A549 (cell line): ENCODE results near the gene MMP25. TPM values are rescaled to one million over a fixed set of nuclear protein-coding genes. Genes with fewer than 3 reads are reported as not detected.
"Not testable (repeated sequence)": the region's sequence is repeated elsewhere in the genome, so short reads cannot be mapped to it uniquely, and the experiment has no call there.

Experiments
- ATAC-seq, 2 experiments: fragments of 200-7000 bp in 1 of 2; fragments of >200 bp in 1 of 2; cut with Nextera tagmentation in 1 of 2; cut with Tn5 transposase in 1 of 2; 3 replicates each; pipeline versions ENCODE4 v1.8.0 to v1.9.1; 2018 to 2020; ENCODE audit warnings: mild to moderate bottlenecking in 1 of 2, moderate library complexity in 1 of 2
- CTCF ChIA-PET: fragments of 300-600 bp; sonication (Branson Sonifier 250); formaldehyde crosslinking; extraction: SDS; loops from one replicate; lab custom pipeline; 2021; ENCODE audit warnings: antibody characterized with exemption, inconsistent platforms; lab: Yijun Ruan, JAX
- POLR2A ChIA-PET: fragments of 350-600 bp; formaldehyde crosslinking; extraction: SDS; loops from one replicate; lab custom pipeline; 2021; ENCODE audit warnings: antibody characterized with exemption, inconsistent platforms; lab: Yijun Ruan, JAX
- DNase-seq, 2 experiments: peaks; one replicate each; pipeline versions ENCODE4 v3.0.0 to v3.0.0-alpha.2; 2011 to 2016; ENCODE audit warnings: low read depth in 1 of 2, low spot score in 1 of 2
- FAIRE-seq: peaks from 2 replicates; lab custom pipeline; 2011; peaks lifted over from hg19 to GRCh38; lab: Jason Lieb, UNC
- H3K27ac ChIP-seq, 2 experiments: fragments of >200 bp; sonication (Bioruptor Twin); formaldehyde crosslinking; 3 replicates each; pipeline ENCODE4 v1.5.1; 2016 to 2017
- H3K4me1 ChIP-seq: fragments of >200 bp; sonication (Bioruptor Twin); formaldehyde crosslinking; 3 replicates; pipeline ENCODE4 v1.6.1; 2016
- H3K4me2 ChIP-seq: fragments of >200 bp; sonication (Bioruptor Twin); formaldehyde crosslinking; 3 replicates; pipeline ENCODE4 v1.6.1; 2016
- H3K4me3 ChIP-seq: fragments of >200 bp; sonication (Bioruptor Twin); formaldehyde crosslinking; 3 replicates; pipeline ENCODE4 v1.5.1; 2016
- H3K9me3 ChIP-seq: fragments of >200 bp; sonication (Bioruptor Twin); formaldehyde crosslinking; 3 replicates; pipeline ENCODE4 v1.6.1; 2016
- CBX2 ChIP-seq: fragments of 200-600 bp; sonication (generic); IDR thresholded peaks from 2 replicates; pipeline ENCODE4 v1.6.1; 2016; ENCODE audit warnings: low read depth, mild to moderate bottlenecking, borderline replicate concordance
- CHD2 ChIP-seq: fragments of 150-350 bp; IDR thresholded peaks from 2 replicates; pipeline ENCODE4 v1.6.1; 2014; ENCODE audit warnings: low read length; ENCODE audit not compliant: partially characterized antibody
- CHD4 ChIP-seq: fragments of 200-600 bp; sonication (generic); IDR thresholded peaks from 2 replicates; pipeline ENCODE4 v1.6.1; 2016; ENCODE audit warnings: antibody characterized with exemption, mild to moderate bottlenecking, borderline replicate concordance
- EHF ChIP-seq: fragments of 250-450 bp; sonication (Bioruptor Pico); IDR thresholded peaks from 2 replicates; pipeline ENCODE4 v1.5.0; 2020; ENCODE audit warnings: mild to moderate bottlenecking
- ESRRA ChIP-seq: fragments of 150-350 bp; IDR thresholded peaks from 2 replicates; pipeline ENCODE4 v1.6.1; 2014; ENCODE audit warnings: mild to moderate bottlenecking, low read length, borderline replicate concordance
- FOSB ChIP-seq: fragments of 250-450 bp; sonication (Bioruptor Pico); IDR thresholded peaks from 2 replicates; pipeline ENCODE4 v1.5.0; 2020; ENCODE audit warnings: mild to moderate bottlenecking, moderate library complexity
- FOSL2 ChIP-seq, 2 experiments: fragments of 450-650 bp in 1 of 2; fragments of >200 bp in 1 of 2; sonication (Bioruptor Twin) in 1 of 2; formaldehyde crosslinking; IDR thresholded peaks; 2 replicates each; pipeline versions ENCODE4 v1.5.0 to v1.6.1; 2016 to 2020; ENCODE audit warnings: mild to moderate bottlenecking in 1 of 2, moderate library complexity in 1 of 2
- KDM1A ChIP-seq: fragments of 200-600 bp; sonication (generic); IDR thresholded peaks from 2 replicates; pipeline ENCODE4 v1.6.1; 2016; ENCODE audit warnings: low read depth, mild to moderate bottlenecking
- KDM5A ChIP-seq: fragments of 200-600 bp; sonication (generic); IDR thresholded peaks from 2 replicates; pipeline ENCODE4 v1.6.1; 2016; ENCODE audit warnings: antibody characterized with exemption, mild to moderate bottlenecking
- MAFK ChIP-seq: fragments of 450-650 bp; IDR thresholded peaks from 2 replicates; pipeline ENCODE4 v1.6.1; 2014; ENCODE audit not compliant: partially characterized antibody
- MYC ChIP-seq: IDR thresholded peaks from 2 replicates; pipeline ENCODE4 v1.6.1; 2012; ENCODE audit warnings: mild to moderate bottlenecking, inconsistent platforms, low read length, improper control_type of control experiment, borderline replicate concordance
- NFE2L2 ChIP-seq: fragments of 150-350 bp; conservative IDR thresholded peaks from 2 replicates; pipeline ENCODE4 v1.6.1; 2014; ENCODE audit warnings: low read length
- NR3C1 ChIP-seq: fragments of >200 bp; sonication (Bioruptor Twin); formaldehyde crosslinking; IDR thresholded peaks from 3 replicates; pipeline ENCODE4 v1.6.1; 2017
- RAD21 ChIP-seq, 2 experiments: fragments of >200 bp in 1 of 2; sonication (Bioruptor Twin) in 1 of 2; formaldehyde crosslinking in 1 of 2; IDR thresholded peaks in 1 of 2; conservative IDR thresholded peaks in 1 of 2; 2 replicates in 1 of 2; 3 replicates in 1 of 2; pipeline ENCODE4 v1.6.1; 2012 to 2018; ENCODE audit warnings: inconsistent platforms in 1 of 2
- RCOR1 ChIP-seq: fragments of 150-350 bp; IDR thresholded peaks from 2 replicates; pipeline ENCODE4 v1.6.1; 2014; ENCODE audit warnings: antibody characterized with exemption, low read length, low read depth
- RFX5 ChIP-seq: fragments of 450-650 bp; IDR thresholded peaks from 2 replicates; pipeline ENCODE4 v1.7.1; 2014; ENCODE audit warnings: antibody characterized with exemption, mild to moderate bottlenecking, moderate library complexity
- SREBF2 ChIP-seq: fragments of 450-650 bp; IDR thresholded peaks from 2 replicates; pipeline ENCODE4 v1.6.1; 2014; ENCODE audit warnings: mild to moderate bottlenecking, moderate library complexity
- TP53 ChIP-seq: fragments of 250-450 bp; sonication (Bioruptor Pico); IDR thresholded peaks from 2 replicates; pipeline ENCODE4 v1.5.0; 2021; ENCODE audit warnings: mild to moderate bottlenecking, moderate library complexity
- ZFP36 ChIP-seq: fragments of 450-650 bp; IDR thresholded peaks from 2 replicates; pipeline ENCODE4 v1.6.1; 2014; ENCODE audit warnings: borderline replicate concordance; ENCODE audit not compliant: partially characterized antibody
- WGBS: methylation state at CpG from one replicate; pipeline ENCODE4 v1.1.6; 2017; ENCODE audit errors: missing lambda C conversion rate; 5-methylcytosine and 5-hydroxymethylcytosine counted together
- polyA plus RNA-seq, 4 experiments: library from polyadenylated mRNA; depleted of rRNA in 3 of 4; stranded (reverse); fragments of >200 nt; fragmentation: RNase III in 1 of 4; extraction: RNeasy Plus Mini Kit Qiagen cat#74134 plus additional on column Dnase treatment in 1 of 4; gene quantifications; 2 replicates in 3 of 4; 3 replicates in 1 of 4; pipeline ENCODE4 v1.2.3, GENCODE V29; 2011 to 2017
- TF ChIP-seq, protein P1 (sequence below): IDR thresholded peaks from 2 replicates; pipeline ENCODE4 v1.6.1; 2012; ENCODE audit warnings: low read depth, borderline replicate concordance
- TF ChIP-seq, protein P2 (sequence below): fragments of 250-450 bp; sonication (Bioruptor Pico); IDR thresholded peaks from 2 replicates; pipeline ENCODE4 v1.5.0; 2021; ENCODE audit warnings: mild to moderate bottlenecking, moderate library complexity, borderline replicate concordance
- TF ChIP-seq, protein P3 (sequence below): fragments of >200 bp; sonication (Bioruptor Twin); formaldehyde crosslinking; IDR thresholded peaks from 3 replicates; pipeline ENCODE4 v1.5.1; 2016

The MMP25 gene
- polyA plus RNA-seq, 2 of the 4 experiments (the other 2 are of a cell fraction), result 0.04 to 0.31 TPM

DNA sequence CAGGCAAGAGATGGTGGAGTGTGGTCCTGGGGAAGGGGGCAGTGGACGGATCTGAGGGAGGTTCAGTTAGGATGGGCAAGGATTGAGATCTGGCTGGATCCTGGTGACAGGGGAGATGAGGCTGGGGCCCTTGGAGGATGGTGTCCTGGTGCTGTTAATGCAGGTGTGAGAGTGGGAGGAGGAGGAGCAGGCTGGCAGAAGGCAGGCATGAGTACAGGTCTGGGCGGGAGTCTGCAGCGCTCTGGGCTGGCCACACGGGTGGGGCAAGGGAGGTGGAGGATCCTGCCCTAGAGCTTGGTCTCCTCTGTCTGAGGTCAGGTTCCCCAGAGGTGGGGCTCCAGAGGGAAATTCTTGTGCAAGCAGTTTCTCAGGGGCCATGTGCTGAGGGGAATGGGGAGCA lies 25.8 kb downstream of the MMP25 start:
- POLR2A ChIA-PET, FAIRE-seq: not testable (repeated sequence)

DNA sequence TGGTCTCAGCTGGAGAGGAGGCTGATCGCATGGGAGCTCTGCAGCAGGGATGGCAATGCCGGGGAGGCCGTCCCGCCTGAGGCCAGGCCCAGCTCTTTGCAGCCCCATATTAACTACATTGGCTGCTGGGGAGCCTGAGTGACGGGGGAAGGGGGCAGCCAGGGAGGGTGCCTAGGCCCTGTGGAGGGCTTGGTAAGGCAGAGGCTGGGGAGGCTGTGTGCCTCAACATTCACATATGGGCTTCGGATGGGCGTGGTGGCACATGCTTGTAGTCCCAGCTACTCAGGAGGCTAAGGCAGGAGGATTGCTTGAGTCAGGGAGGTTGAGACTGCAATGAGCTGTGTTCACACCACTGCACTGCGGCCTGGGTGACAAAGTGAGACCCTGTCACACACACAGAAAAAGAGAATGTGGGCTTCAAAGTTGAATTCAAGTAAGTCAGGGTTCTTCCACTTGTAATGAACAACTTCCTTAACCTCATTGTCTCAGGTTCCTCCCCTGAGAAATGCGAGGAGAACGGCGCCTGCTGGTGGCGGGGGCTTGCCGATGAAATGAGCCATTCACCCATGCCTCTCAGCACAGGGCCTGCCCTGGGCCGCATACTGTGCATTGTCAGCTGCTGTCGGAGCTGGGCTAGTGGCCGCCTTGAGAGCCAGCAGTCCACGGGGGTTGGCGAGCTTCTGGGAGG lies 26.4 kb downstream of the MMP25 start:
- DNase-seq, H3K4me2 ChIP-seq, CTCF ChIA-PET, FAIRE-seq, H3K9me3 ChIP-seq, POLR2A ChIA-PET, H3K4me3 ChIP-seq, H3K4me1 ChIP-seq, H3K27ac ChIP-seq: not testable (repeated sequence)
- WGBS, result 89% methylated on average over 4 of the region's 18 CpGs
- peak; percentile 11 to 29; a peak in 2 of 6 replicates for ATAC-seq

More for the DNA sequence above, 25.8 kb downstream of the MMP25 start:
- CTCF ChIA-PET, H3K9me3 ChIP-seq, H3K4me1 ChIP-seq, H3K27ac ChIP-seq, DNase-seq, H3K4me2 ChIP-seq, H3K4me3 ChIP-seq: not testable (repeated sequence)
- 59% methylated on average over 4 of the region's 4 CpGs for WGBS
- ATAC-seq, result peak; percentile 13 to 37; a peak in 1 of 6 replicates

- ChIA-PET POLR2A (no interaction called here), CTCF (no interaction called here)
- H3K4me3 ChIP-seq, result no peak overlapping the region
- no peaks in the 10 kb centered on the region for H3K4me1 ChIP-seq
- ATAC-seq, result no peak; a peak in 1 of 6 replicates
- no peak overlapping the region for H3K27ac ChIP-seq
- no peaks in the 10 kb centered on the region for H3K9me3 ChIP-seq
- FAIRE-seq, result no peak
- DNase-seq, result no peak
- H3K4me2 ChIP-seq, result no peak overlapping the region
- 66% methylated on average over 7 of the region's 7 CpGs for WGBS
- TF ChIP-seq MYC (no peak), EHF (no peak), CHD2 (no peak), RFX5 (no peak), FOSB (CRISPR knock-in tag) (no peak), RCOR1 (no peak)
Observed at GRCh38 chr16:3073448-3073847, 27.1 kb downstream of the MMP25 start.

- no peaks in the 10 kb centered on the region for H3K4me1 ChIP-seq
- no peaks in the 10 kb centered on the region for H3K9me3 ChIP-seq
- CTCF ChIA-PET, result interaction anchor here (1.1 to 4.0 kb wide), 2 partner anchors 16 to 44 kb away, joined by 3 to 29 read pairs; no protein-coding TSS in a partner anchor
- no peak for DNase-seq
- POLR2A ChIA-PET, result no interaction called here
- no peak for FAIRE-seq
- no peak overlapping the region for H3K4me3 ChIP-seq
- no peak overlapping the region for H3K4me2 ChIP-seq
- no peak for ATAC-seq
- TF ChIP-seq MAFK (no peak), RCOR1 (no peak), NFE2L2 (no peak), ESRRA (no peak), CHD4 (no peak), FOSL2 (IDR thresholded peaks at IDR 0.05) (no peak), FOSL2 (CRISPR knock-in tag; IDR thresholded peaks at IDR 0.05) (no peak), NR3C1 (no peak), RAD21 (conservative IDR thresholded peaks at IDR 0.05 in 1 of 2, IDR thresholded peaks at IDR 0.05 in 1 of 2) (no peak), CBX2 (no peak), KDM5A (no peak), SREBF2 (no peak), ZFP36 (no peak), KDM1A (no peak), TP53 (CRISPR knock-in tag) (no peak)
- TF ChIP-seq, protein P1, sequence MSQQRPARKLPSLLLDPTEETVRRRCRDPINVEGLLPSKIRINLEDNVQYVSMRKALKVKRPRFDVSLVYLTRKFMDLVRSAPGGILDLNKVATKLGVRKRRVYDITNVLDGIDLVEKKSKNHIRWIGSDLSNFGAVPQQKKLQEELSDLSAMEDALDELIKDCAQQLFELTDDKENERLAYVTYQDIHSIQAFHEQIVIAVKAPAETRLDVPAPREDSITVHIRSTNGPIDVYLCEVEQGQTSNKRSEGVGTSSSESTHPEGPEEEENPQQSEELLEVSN, result no peak
- TF ChIP-seq, protein P2, sequence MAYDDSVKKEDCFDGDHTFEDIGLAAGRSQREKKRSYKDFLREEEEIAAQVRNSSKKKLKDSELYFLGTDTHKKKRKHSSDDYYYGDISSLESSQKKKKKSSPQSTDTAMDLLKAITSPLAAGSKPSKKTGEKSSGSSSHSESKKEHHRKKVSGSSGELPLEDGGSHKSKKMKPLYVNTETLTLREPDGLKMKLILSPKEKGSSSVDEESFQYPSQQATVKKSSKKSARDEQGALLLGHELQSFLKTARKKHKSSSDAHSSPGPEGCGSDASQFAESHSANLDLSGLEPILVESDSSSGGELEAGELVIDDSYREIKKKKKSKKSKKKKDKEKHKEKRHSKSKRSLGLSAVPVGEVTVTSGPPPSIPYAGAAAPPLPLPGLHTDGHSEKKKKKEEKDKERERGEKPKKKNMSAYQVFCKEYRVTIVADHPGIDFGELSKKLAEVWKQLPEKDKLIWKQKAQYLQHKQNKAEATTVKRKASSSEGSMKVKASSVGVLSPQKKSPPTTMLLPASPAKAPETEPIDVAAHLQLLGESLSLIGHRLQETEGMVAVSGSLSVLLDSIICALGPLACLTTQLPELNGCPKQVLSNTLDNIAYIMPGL (CRISPR knock-in tag), result no peak
- TF ChIP-seq, protein P3, sequence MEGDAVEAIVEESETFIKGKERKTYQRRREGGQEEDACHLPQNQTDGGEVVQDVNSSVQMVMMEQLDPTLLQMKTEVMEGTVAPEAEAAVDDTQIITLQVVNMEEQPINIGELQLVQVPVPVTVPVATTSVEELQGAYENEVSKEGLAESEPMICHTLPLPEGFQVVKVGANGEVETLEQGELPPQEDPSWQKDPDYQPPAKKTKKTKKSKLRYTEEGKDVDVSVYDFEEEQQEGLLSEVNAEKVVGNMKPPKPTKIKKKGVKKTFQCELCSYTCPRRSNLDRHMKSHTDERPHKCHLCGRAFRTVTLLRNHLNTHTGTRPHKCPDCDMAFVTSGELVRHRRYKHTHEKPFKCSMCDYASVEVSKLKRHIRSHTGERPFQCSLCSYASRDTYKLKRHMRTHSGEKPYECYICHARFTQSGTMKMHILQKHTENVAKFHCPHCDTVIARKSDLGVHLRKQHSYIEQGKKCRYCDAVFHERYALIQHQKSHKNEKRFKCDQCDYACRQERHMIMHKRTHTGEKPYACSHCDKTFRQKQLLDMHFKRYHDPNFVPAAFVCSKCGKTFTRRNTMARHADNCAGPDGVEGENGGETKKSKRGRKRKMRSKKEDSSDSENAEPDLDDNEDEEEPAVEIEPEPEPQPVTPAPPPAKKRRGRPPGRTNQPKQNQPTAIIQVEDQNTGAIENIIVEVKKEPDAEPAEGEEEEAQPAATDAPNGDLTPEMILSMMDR, result no peak
- 36% methylated on average over 9 of the region's 9 CpGs for WGBS
- H3K27ac ChIP-seq, result no peak overlapping the region
Observed at GRCh38 chr16:3074860-3075522, 28.6 kb downstream of the MMP25 start.
